HL-60/S4 treated with retinoic acid at 250 ng/mL for 4 days and 3 days (cell line): ENCODE measurements around the gene CLEC1A.

Experiments
- in situ Hi-C: fragments of 300-500 bp; cut with MboI; formaldehyde crosslinking; loops from 2 replicates; pipeline ENCODE4 v1.7.0; 2022; ENCODE audit warnings: low sequenced_read_pairs

CLEC1A gene

GRCh38 chr12:10067264-10067663 lies 31.5 kb downstream of the CLEC1A start:
- in situ Hi-C loops, result no loop called here

- in situ Hi-C loops, result no loop called here
Measured at GRCh38 chr12:10065241-10065640, 33.5 kb downstream of the CLEC1A start.

- in situ Hi-C loops, result no loop called here
Measured at GRCh38 chr12:10058387-10058786, 40.4 kb downstream of the CLEC1A start.

- in situ Hi-C loops, result no loop called here
Measured at GRCh38 chr12:10052193-10052913, 46.4 kb downstream of the CLEC1A start.

DNA sequence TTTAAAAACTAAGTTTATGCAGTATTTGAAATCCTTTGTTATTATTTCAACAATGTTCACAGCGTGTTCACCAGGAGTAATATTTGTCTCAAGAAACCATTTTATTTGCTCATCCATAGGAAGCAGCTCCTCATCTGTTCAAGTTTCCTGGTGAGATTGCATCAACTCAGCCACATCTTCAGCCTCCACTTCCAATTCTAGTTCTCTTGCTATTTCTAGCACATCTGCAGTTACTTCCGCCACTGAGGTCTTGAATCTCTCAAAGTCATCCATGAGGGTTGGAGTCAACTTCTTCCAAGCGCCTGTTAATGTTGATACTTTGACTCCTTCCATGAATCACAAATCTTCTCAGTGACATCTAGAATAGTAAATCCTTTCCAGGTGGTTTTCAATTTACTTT lies 50.3 kb downstream of the CLEC1A start:
- in situ Hi-C loops, result loop anchor here (25.0 kb wide), 1 partner anchor 89 kb away; the partner anchor contains the start of gene CLEC7A

GRCh38 chr12:10042167-10042566 lies 56.6 kb downstream of the CLEC1A start:
- in situ Hi-C loops, result loop anchor here (25.0 kb wide), 1 partner anchor 95 kb away; the partner anchor contains the start of gene CLEC7A

DNA sequence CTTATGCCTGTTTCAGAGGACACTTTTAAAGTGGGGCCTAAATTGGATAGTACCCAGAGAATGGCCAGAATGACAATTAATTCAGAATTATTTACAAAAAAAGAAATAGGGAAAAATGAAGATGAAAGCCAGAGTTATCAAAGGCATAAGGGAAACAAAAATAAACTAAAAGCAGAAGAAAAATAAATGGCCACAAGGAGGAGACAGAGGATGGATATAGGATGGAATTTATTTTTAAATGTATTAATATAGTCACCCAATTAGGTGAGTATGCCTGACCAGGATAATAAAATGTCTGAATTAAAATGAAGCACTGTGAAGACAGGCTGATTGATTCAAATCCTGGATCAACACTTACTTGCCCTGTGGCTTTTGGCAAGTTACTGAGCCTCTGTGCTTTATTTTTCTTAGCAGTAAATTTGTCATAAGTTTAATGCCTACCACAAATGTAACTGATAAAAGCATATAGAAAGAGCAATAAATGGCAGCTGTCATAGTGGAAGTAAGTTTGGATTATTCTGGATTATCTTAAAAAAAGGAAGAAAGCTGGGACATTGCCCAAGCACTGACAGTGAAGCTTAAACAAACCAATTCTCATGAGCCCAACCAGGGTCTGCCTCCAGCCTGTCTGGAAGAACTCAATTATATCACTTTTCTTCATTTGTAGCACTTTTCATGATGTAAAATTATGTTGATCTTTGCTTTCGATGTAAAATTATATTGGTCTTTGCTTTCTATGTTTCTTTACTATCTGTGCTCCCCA lies 64.8 kb downstream of the CLEC1A start:
- in situ Hi-C loops, result loop anchor here (25.0 kb wide), 1 partner anchor 103 kb away; the partner anchor contains the start of gene CLEC7A

DNA sequence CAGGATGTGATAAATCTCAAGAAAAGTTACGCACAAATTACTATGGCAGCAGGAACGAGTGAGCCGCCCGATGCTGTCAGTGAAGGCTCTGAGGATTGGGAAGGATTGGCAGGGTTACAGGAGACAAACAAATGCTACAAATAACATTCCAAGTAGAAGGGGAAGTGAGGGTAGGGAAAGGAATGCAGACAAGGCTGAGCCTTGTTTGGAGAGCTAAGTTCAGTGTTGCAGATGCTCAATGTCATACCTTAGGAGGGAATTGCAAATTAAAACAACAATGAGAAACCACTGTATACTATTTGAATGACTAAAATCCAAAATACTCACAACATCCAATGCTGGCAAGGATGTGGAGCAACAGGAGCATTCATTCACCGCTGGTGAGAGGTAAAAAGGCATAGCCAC lies 67.0 kb downstream of the CLEC1A start:
- in situ Hi-C loops, result loop anchor here (25.0 kb wide), 1 partner anchor 106 kb away; the partner anchor contains the start of gene CLEC7A

DNA sequence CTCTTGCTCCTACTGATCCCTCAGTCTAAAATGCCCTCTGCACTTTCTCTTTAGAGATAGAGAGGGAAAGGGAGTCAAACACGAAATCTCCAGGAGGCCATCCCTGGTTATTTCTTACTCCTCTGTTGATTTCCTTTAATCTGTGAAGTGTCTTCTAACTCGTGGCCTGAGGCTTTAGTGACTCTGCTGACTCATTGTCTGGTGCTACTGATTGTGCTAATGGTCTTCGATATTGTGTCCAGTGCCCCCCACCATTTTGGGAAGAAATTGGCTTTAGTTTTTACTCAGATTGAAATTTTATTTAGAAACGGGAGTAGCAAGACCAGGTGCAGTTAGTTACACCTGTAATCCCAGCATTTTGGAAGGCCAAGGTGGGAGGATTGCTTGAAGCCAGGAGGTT lies 67.5 kb downstream of the CLEC1A start:
- in situ Hi-C loops, result loop anchor here (25.0 kb wide), 1 partner anchor 106 kb away; the partner anchor contains the start of gene CLEC7A

GRCh38 chr12:10030446-10030845 lies 68.3 kb downstream of the CLEC1A start, which contains the start of gene CLEC9A:
Gene CLEC9A (plus strand): TSS chr12:10030682. CDS start chr12:10052688, 22,006 bp downstream.
- in situ Hi-C loops, result loop anchor here (25.0 kb wide), 1 partner anchor 107 kb away; the partner anchor contains the start of gene CLEC7A

DNA sequence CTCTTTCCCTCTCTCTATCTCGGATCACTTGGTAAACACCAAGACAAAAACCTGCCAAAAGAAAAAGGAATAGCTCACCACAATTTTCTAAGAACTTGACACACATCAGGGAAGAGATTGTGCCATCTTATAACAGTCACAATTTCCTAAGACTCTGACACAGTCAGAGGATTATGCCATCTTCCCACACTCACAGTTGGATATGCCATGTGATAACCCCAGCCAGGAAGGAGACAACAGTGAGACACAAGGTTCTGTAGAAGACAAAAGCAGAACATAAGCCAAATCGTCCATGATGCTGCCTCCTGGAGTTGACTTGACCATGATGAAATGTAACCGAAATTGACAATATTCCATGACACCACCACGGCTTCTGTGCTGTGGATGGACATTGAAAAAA lies 71.1 kb downstream of the CLEC1A start:
- in situ Hi-C loops, result loop anchor here (25.0 kb wide), 1 partner anchor 110 kb away; the partner anchor contains the start of gene CLEC7A

DNA sequence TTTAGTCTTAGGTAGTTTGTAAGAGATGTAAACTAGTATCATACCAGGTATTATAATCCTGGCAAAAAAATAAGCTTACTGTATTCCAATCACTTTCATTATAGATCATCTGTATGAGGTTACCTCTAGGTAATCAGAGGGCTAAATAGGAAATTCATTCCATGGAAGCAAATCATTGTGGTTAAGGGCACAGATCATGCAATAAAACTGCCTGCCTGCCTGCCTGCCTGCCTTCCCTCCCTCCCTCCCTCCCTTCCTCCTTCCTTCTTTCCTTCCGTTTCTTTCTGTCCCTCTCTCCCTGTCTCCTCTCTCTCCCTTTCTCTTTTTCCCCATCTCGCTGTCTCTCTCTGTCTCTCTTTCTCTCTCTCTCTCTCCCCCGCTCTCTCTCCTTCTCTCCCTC lies 71.5 kb downstream of the CLEC1A start:
- in situ Hi-C loops, result loop anchor here (25.0 kb wide), 1 partner anchor 110 kb away; the partner anchor contains the start of gene CLEC7A

DNA sequence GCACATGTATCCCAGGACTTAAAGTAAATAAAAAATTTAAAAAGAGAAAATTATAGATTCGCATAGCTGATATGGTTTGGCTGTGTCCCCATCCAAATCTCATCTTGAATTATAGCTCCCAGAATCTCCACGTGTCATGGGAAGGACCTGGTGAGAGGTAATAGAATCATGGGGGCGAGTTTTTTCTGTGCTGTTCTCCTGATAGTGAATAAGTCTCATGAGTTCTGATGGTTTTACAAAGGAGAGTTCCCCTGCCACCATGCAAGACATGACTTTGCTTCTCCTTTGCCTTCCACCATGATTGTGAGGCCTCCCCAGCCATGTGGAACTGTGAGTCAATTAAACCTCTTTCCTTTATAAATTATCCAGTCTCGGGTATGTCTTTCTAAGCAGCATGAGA lies 72.1 kb downstream of the CLEC1A start:
- in situ Hi-C loops, result loop anchor here (25.0 kb wide), 1 partner anchor 111 kb away; the partner anchor contains the start of gene CLEC7A

DNA sequence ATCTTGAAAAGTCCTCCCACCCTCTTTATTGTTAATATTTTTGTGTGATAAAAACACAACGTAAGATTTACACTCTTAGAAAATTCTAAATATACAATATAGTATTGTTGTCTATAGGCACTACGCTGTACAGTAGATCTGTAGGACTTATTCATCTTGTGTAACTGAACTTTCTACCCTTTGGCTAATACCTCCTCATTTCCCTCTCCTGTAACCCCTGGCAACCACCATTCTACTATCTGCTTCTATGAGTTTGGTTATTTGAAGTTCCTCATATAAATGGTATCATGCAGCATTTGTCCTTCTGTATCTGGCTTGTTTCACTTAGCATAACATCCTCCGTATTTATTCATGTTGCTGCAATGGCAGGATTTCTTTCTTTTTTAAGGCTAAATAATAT lies 73.5 kb downstream of the CLEC1A start:
- in situ Hi-C loops, result loop anchor here (25.0 kb wide), 1 partner anchor 112 kb away; the partner anchor contains the start of gene CLEC7A

DNA sequence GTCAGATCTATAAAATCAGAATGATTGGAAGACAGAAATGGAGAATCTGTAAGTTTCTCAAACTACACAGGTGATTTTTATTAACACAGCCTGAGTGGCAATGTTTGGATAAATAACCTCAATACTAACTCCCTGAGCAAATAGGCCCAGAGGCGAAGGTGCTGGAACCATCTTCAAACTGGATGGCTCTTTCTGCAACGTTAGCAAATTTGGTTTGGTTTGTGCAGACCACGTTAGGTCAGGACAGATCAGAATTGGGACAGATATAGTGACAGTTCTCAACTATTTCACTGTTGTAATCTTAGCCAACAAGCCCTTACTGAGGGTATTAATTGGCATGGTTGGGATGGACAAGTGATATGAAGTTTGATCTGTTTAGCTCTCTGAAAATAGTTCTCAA lies 77.4 kb downstream of the CLEC1A start:
- in situ Hi-C loops, result loop anchor here (25.0 kb wide), 1 partner anchor 209 kb away; no protein-coding TSS in a partner anchor
